PC-9 (cell line): ENCODE data around the gene RNFT1. TPM values are rescaled to one million over a fixed set of nuclear protein-coding genes. Genes with fewer than 3 reads are reported as not detected.
"Not testable (repeated sequence)": the region's sequence is repeated elsewhere in the genome, so short reads cannot be mapped to it uniquely, and the experiment has no call there.

ENCODE experiments used
- BruUV-seq: library from RNA; stranded (reverse); fragments of 400-500 nt; replicated peaks from 2 replicates; lab custom pipeline; 2021; lab: Mats Ljungman, UMichigan
- CTCF ChIA-PET: fragments of 300-600 bp; sonication (Branson Sonifier 250); formaldehyde crosslinking; loops from one replicate; lab custom pipeline; 2022; ENCODE audit warnings: antibody characterized with exemption; lab: Charles Lee
- POLR2A ChIA-PET: fragments of 300-600 bp; sonication (Branson Sonifier 250); formaldehyde crosslinking; loops from one replicate; lab custom pipeline; 2022; ENCODE audit warnings: antibody characterized with exemption; ENCODE audit not compliant: unreplicated experiment; lab: Charles Lee
- DNase-seq, 2 experiments: peaks; one replicate each; pipeline versions ENCODE4 v3.0.0 to v3.0.0-alpha.2; 2015 to 2022; ENCODE audit warnings: mixed read lengths in 1 of 2
- H2AFZ ChIP-seq: fragments of 200-600 bp; sonication (generic); 2 replicates; pipeline ENCODE4 v1.8.1; 2017; ENCODE audit warnings: antibody characterized with exemption
- H3F3A ChIP-seq: fragments of 200-600 bp; sonication (generic); 2 replicates; pipeline ENCODE4 v1.8.1; 2017; ENCODE audit warnings: antibody characterized with exemption, mild to moderate bottlenecking, low read depth; ENCODE audit not compliant: insufficient read depth
- H3K27ac ChIP-seq: fragments of 200-600 bp; sonication (generic); 2 replicates; pipeline ENCODE4 v1.6.1; 2016; ENCODE audit warnings: mixed run types
- H3K27me3 ChIP-seq: fragments of 200-600 bp; sonication (generic); 2 replicates; pipeline ENCODE4 v1.6.1; 2016; ENCODE audit warnings: low read depth, mixed run types; ENCODE audit not compliant: insufficient read depth
- H3K36me3 ChIP-seq: fragments of 200-600 bp; sonication (generic); 2 replicates; pipeline ENCODE4 v1.6.1; 2016; ENCODE audit warnings: low read depth, mixed run types
- H3K4me1 ChIP-seq: fragments of 200-600 bp; sonication (generic); replicated peaks from 2 replicates; pipeline ENCODE4 v1.6.1; 2016; ENCODE audit warnings: mixed run types; ENCODE audit not compliant: insufficient read depth
- H3K4me2 ChIP-seq: fragments of 200-600 bp; sonication (generic); 2 replicates; pipeline ENCODE4 v1.6.1; 2017; ENCODE audit warnings: mixed run types
- H3K4me3 ChIP-seq: fragments of 200-600 bp; sonication (generic); 2 replicates; pipeline ENCODE4 v1.6.1; 2016; ENCODE audit warnings: mixed run types
- H3K79me2 ChIP-seq: fragments of 200-600 bp; sonication (generic); 2 replicates; pipeline ENCODE4 v1.6.1; 2017; ENCODE audit warnings: low read depth, mixed run types
- H3K9me2 ChIP-seq: fragments of 200-600 bp; sonication (generic); 2 replicates; pipeline ENCODE4 v1.8.1; 2017; ENCODE audit warnings: mild to moderate bottlenecking; ENCODE audit not compliant: insufficient read depth
- H3K9me3 ChIP-seq: fragments of 200-600 bp; sonication (generic); 2 replicates; pipeline ENCODE4 v1.8.1; 2016; ENCODE audit warnings: low read depth; ENCODE audit not compliant: insufficient read depth
- H4K20me1 ChIP-seq: fragments of 200-600 bp; sonication (generic); 2 replicates; pipeline ENCODE4 v1.8.1; 2017; ENCODE audit not compliant: insufficient read depth
- CTCF ChIP-seq: fragments of 200-600 bp; sonication (generic); conservative IDR thresholded peaks from 2 replicates; pipeline ENCODE4 v1.6.1; 2017; ENCODE audit warnings: mixed run types, antibody characterized with exemption, mild to moderate bottlenecking, moderate library complexity
- EZH2 ChIP-seq: fragments of 200-600 bp; sonication (generic); IDR thresholded peaks from 2 replicates; pipeline ENCODE4 v1.8.0; 2017; ENCODE audit warnings: antibody characterized with exemption, low read depth
- intact Hi-C: fragments of 100-400 bp; cut with micrococcal nuclease; formaldehyde crosslinking; loops from one replicate; pipeline ENCODE4 v1.10.0; 2022; ENCODE audit not compliant: unreplicated experiment
- total RNA-seq: library from RNA; stranded (reverse); gene quantifications from 2 replicates; pipeline ENCODE4 v1.2.3, GENCODE V29; 2021

Gene RNFT1
- total RNA-seq, 1 experiment from 2014 or later = 24.7 TPM

DNA sequence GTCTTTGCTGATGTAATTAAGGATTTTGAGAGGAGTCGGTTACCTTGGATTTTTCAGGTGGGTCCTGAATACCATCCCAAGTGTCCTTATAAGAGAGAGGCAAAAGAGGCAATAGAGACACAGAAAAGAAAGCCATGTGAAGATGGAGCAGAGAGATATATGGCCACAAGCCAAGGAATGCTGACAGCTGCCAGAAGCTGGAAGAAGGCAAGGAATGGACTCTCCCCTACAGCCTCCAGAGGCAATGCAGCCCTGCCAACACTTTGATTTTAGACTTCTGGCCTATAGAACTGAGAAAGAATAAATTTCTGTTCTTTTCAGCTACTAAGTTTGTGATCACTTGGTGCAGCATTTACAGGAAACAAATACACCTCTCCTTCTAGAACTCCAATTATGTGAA, 8.2 kb upstream of the RNFT1 start:
- BruUV-seq = no TSS peak
- no peak for DNase-seq
- no peaks in the 10 kb centered on the region for H3K4me1 ChIP-seq
- intact Hi-C loops = no loop called here
- H3K4me3 ChIP-seq = no peak overlapping the region
- POLR2A ChIA-PET = no interaction called here
- H2AFZ ChIP-seq = no peak overlapping the region
- no peaks in the 10 kb centered on the region for H3F3A ChIP-seq
- TF ChIP-seq CTCF (no peak), EZH2 (no peak)
- no peaks in the 10 kb centered on the region for H3K36me3 ChIP-seq
- no peaks in the 10 kb centered on the region for H3K27me3 ChIP-seq
- CTCF ChIA-PET = no interaction called here
- no peaks in the 10 kb centered on the region for H3K9me3 ChIP-seq
- H3K27ac ChIP-seq = no peak overlapping the region
- no peaks in the 10 kb centered on the region for H3K9me2 ChIP-seq
- H3K79me2 ChIP-seq = no peaks in the 10 kb centered on the region
- H4K20me1 ChIP-seq = no peaks in the 10 kb centered on the region
- no peak overlapping the region for H3K4me2 ChIP-seq

GRCh38 chr17:59971771-59972170, 7.2 kb upstream of the RNFT1 start:
- H3K27me3 ChIP-seq, H3K36me3 ChIP-seq, H3K4me2 ChIP-seq, H2AFZ ChIP-seq, H3K9me3 ChIP-seq, H4K20me1 ChIP-seq, DNase-seq, H3K79me2 ChIP-seq, CTCF ChIA-PET, H3K9me2 ChIP-seq, H3F3A ChIP-seq, H3K4me1 ChIP-seq, H3K27ac ChIP-seq, BruUV-seq, H3K4me3 ChIP-seq, intact Hi-C loops: not testable (repeated sequence)
- POLR2A ChIA-PET = interaction anchor here (0.7 kb wide), 1 partner anchor 435 kb away, joined by 19 read pairs; no protein-coding TSS in a partner anchor

DNA sequence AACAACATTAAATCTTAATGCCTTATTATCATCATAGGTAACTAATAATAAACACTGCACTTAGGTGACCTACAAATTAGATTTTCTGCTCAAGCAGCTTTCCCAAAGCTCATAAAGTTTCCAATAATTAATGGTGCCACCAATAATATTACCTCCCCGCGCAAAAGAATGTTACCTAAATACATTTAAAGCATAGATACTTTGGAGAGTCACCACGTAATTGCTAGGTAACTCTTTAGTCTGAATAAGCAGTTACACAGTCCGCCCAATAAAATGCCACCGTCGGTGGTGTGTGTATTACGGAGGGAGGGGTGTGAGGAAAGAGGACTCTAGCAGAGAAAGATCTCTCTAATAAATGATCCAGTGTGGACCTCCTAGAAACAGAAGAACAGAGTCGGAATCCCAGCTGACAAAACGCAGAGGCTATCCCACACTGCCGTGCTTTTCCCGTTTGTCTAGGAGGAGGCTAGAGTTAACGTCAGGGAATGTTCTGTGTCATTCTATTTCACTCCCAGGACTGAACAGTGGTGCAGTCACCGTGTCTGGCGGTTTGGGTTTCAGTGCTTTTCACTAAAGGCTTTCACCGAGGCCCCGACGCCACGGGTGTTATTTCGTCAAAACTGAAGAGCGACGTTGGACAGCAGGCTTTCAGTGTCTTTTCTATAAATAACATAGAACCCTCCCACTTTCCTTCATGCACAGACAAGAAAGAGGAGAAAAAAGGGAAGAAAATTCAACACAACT, 630 bp downstream of the RNFT1 start:
- TF ChIP-seq CTCF (no peak), EZH2 (no peak)
- peaks cover 17% of the 10 kb centered on the region for H3F3A ChIP-seq
- H3K9me3 ChIP-seq = no peaks in the 10 kb centered on the region
- DNase-seq = peak; percentile 31 to 37
- ChIA-PET CTCF (interaction anchor here (0.6 kb wide), 1 partner anchor 10 kb away, joined by 3 read pairs; no protein-coding TSS in a partner anchor), POLR2A (interaction anchor here (0.6 kb wide), 2 partner anchors 128 to 428 kb away, joined by 3 to 19 read pairs; partner anchors contain the start of gene USP32)
- H3K9me2 ChIP-seq = no peaks in the 10 kb centered on the region
- H3K79me2 ChIP-seq = no peaks in the 10 kb centered on the region
- H3K27ac ChIP-seq = peak overlapping the region; percentile 71
- peaks cover 19% of the 10 kb centered on the region for H3K4me1 ChIP-seq
- H3K4me2 ChIP-seq = peak overlapping the region; percentile 90
- H3K4me3 ChIP-seq = peak overlapping the region; percentile 82
- peak overlapping the region; percentile 86 for H2AFZ ChIP-seq
- H3K36me3 ChIP-seq = no peaks in the 10 kb centered on the region
- BruUV-seq = TSS peak; percentile 65
- intact Hi-C loops = no loop called here
- H4K20me1 ChIP-seq = no peaks in the 10 kb centered on the region
- no peaks in the 10 kb centered on the region for H3K27me3 ChIP-seq
